Activated CD4-positive, alpha-beta T cell treated with anti-CD3 and anti-CD28 coated beads, Interleukin-2, amount 50 U/mL, for 1 hour (primary cell): ENCODE results near the gene DHRS12.
A peak's percentile ranks its signal among the peaks of the same experiment; 100 is the strongest.

Source experiments
- DNase-seq: peaks from one replicate; pipeline ENCODE4 v3.0.0-alpha.2; 2020

Gene DHRS12

DNA sequence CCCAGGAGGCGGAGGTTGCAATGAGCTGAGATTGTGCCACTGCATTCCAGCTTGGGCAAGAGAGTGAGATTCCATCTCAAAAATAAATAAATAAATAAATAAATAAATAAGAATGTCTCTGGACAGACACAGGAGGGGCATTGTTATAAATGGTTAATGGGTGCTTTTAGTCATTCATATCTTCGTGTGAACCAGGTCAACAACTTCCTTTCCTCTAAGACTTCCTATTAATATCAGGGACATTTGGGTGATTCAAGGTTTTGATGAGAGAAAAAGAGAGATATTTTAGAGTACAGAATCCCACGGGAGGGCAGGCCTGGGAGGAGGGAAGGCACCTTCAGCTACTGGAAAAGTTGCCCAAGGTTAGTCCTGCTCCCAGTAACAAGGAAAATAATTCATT, 23.9 kb downstream of the DHRS12 start:
- no peak for DNase-seq

GRCh38 chr13:51778392-51778791, 25.6 kb downstream of the DHRS12 start:
- DNase-seq: no peak

DNA sequence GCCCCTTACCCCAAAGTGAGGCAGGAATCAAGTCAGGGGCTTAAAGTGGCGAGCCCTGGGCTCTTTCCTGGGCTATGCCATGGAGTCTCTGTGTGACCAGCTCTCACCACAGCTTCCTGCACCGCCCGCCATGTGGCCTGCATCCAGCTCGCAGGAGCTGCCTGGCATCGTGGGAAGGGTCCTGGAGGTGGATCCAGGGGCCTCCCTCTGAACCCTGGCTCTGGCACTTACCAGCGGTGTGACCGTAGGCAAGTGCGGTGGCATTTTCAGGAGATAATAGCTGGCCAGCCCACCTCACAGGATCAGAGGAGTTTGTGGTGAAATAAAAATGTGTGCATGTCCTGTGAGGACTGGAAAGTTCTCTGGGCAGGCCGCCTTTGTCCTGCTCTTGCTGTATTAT, 26.0 kb downstream of the DHRS12 start:
- DNase-seq: no peak

GRCh38 chr13:51776179-51776578, 27.8 kb downstream of the DHRS12 start:
- DNase-seq: no peak

DNA sequence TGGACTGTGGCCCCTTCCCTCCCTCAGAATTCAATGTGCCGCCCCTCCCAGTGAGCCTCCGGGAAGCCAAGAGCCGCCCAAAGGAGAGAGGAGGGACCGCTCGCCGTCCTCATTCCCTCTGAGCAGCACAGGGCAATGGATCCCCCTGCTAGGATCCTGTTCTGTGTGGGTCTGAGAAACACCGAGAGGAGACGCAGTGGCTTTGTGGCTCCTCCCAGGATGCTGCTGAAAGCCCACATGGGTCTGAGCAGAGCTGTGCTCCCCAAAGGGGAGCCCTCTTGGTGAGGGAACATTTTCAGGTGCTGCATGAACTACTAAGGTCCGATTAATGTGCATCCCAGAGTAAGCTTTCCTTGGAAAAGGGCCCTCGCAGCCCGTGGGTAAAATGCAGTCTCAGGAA, 30.4 kb downstream of the DHRS12 start:
- DNase-seq: no peak

- no peak for DNase-seq
These were observed 31.2 kb downstream of the DHRS12 start for GRCh38 chr13:51772781-51773180.

DNA sequence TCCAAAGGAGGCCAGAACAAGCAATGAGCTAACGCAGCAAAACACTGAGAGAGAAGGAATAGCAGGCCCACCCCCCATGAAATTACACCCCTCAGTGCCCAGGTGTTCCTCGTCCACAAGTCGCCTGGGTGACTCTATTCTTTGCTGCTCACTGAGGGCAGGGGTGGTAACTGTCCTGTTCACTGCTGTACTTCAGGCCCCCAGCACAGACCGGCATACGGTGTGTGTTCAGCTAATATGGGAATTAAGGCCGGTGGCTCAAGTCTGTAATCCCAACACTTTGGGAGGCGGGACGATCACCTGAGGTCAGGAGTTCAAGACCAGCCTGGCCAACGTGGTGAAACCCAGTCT, 31.9 kb downstream of the DHRS12 start:
- no peak for DNase-seq

- DNase-seq: no peak
These were observed 32.4 kb downstream of the DHRS12 start for GRCh38 chr13:51771418-51772104.

- no peak for DNase-seq
These were observed 33.1 kb downstream of the DHRS12 start for GRCh38 chr13:51770681-51771417.

DNA sequence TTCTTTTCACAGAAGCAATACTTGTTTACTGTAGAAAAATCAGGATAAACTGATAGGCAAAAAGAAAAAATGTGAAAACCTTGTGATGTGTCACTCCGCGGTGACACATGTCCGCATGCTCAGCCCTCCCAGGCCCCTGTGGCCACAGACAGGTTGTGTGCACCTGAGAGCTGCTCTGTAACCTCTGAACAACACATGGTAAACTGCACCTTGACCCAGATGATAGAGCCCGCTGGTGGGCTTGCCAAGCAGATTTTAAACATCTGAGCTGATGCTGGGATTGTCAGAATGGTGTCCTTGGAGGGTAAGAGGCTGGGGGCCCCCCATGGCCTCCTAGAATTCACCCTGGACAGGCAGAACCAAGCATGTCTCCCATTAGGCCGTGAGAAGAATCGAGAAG, 33.8 kb downstream of the DHRS12 start:
- no peak for DNase-seq

DNA sequence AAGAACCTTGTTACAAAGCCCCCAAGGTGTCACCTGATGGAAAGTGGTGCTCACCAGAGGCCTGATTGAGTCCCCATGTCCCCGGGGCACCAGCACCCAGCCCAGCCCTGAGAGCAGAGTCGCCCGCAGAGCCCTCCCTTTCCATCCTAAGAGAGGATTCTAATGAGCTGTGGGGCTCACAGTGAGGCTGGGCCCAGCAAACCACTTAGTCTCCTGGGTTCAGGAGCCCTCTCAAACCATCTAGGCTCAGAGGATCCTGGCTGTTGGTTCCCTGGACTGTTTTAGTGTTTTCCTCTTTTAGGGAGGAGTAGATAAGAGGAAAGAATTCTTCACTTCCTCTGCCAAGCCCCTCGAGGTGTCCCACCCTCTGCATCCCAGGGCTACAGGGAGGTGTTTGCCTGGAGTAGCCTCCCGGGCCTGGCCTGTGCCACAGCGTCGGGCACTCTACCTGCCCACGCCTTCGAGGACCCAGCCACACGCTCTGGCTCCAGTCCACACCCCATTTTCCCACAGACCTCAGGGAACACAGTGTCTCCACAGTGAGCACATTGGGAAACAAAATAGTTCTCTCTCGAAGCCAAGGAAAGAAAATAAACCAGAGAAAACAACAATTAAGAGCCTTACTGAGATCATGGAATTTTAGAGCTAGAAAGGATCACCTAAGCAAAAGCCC, 34.4 kb downstream of the DHRS12 start:
- DNase-seq: no peak

DNA sequence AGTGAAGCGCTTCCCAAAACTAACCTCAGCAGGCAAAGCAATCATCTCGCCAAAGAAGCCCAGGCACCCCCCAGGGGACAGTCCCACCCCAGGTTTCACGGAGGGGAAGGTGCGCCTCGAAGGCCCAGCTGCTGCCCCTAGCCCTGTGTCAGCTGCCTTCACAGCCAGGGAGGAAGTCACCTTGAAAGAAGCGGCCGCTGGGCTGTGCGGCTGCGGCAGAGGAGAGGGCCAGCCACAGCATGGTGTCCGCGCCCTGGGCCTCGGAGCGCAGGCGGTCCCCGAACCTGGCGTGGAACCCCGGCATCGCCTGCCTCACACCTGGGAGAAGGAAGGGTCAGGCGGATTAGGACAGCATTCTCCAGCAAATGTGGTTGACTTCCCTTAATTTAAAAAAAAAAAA, 35.0 kb downstream of the DHRS12 start:
- no peak for DNase-seq

GRCh38 chr13:51768378-51768921, 35.5 kb downstream of the DHRS12 start:
- no peak for DNase-seq

DNA sequence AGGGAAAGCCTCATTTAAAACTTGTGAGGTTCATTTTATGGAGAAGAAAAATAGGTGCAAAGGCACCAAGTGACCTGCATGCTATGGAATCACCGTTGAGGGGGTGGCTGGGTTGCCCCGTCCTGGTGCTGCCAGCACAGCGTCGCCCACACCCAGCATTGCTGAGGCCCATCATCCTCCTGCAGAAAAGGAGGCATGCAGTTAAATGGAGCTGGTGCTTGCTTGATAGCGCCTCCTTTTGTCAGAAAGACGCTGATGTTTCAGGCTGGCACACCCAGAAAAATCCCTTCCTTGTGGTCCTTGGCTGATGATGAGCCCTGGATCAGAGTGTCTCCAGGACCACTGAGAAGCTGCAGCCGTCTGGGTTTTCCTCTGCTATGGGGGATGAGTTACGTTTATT, 36.9 kb downstream of the DHRS12 start:
- DNase-seq: no peak

- no peak for DNase-seq
These were observed 38.8 kb downstream of the DHRS12 start for GRCh38 chr13:51765142-51765515.

DNA sequence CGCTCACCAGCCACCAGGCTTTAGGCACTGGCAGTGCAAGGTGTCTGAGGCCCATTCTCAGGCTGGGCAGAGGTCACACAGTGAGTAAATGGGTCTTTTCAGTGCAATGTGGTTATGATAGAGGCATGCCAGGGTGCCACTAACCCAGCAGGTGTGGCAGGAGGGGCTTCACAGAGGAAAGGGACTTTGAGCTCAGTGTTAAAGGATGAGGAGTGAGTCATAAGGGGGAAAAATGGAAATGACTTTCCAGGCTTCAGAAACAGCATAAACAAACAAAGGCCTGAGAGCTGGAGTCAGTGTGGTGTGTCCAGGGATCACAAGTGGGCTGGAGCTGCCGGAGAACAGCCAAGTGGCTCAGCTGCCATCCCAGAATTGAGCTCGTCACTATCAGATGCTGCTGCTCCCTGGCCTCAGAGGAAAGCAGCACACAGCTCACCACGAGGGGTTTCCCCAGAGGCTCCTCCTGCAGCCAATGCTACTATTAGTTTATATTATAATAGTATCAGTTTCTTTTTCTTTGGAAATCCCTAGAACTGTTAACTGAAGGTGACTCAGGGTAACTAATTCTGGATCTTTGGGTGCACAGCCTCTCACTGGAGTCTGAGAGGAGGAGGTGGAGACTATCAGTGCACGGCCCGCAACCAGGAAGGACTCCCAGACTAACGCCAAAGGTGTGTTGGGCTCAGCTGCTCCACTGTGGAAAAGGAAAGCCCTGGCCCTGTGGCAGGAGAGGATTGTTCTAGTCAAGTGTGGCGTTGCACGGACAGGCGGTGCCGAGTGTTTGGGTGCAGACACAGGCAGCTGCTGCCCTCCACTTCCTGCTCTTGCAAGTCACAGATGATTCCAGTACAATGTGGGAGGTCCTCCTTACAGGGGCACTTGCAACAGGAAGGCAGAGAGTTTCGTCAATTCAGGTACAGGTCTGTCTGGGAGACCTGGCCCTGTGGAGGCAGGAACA, 39.5 kb downstream of the DHRS12 start:
- DNase-seq: peak; percentile 45

DNA sequence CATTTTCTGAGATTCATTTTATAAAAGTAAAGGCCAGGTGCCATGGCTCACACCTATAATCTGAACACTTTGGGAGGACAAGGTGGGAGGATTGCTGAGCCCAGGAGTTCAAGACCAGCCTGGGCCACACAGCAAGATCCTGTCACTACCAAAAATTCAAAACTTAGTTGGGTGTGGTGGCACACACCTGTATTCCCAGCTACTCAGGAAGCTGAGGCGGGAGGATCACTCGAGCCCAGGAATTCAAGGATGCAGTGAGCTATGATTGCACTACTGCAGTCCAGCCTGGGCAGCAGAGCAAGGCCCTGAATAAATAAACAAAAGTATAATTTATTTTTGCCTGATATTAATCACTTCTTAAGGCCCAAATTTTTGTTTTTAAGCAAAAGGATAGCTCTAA, 40.5 kb downstream of the DHRS12 start:
- no peak for DNase-seq

DNA sequence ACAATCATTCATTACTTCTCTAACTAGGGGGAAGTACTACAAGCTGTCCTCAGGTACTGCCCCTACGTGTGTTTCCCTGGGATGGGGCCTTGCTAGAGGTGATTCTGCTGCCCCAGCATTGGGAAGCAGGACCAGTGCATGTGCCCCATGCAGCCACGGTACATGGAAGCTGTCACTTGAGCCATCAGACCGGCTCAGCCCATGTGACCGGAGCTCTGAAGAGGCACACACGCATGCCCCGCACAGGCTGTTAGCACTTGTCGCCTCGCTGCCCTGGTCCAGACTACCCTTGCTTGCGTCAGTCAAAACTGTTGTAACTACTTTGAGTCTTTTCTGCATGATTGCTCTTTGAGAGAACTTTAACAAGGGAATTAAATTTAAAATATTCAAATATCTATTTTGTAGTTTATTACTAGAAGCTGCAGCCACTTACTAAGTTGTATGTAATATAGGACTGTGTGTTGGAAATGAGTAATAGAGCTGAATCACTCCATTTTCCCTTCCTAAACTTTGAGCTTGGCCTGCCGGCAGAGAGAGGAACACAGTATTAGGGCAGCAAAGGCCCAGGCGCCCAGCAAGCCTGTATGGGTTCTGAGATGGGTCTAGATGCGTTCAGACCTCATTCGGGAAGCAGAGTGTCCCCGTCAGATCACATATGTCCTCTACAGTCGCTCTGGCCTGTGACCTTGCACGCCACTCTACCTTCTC, 42.2 kb downstream of the DHRS12 start:
- DNase-seq: no peak

DNA sequence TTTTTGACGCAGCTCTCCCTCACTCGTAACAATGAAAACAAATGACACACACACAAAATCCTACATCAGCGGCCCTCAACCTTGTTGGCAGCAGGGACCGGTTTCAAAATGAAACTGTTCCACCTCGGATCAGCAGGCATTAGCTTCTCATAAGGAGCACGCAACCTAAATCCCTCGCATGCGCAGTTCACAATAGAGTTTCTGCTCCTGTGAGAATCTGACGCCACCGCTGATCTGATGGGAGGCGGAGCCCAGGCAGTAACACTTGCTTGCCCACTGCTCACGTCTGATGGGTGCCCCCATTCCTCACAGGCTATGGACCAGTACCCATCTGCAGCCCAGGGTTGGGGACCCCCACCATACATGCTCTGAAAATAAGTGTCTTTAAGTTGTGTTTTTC, 43.4 kb downstream of the DHRS12 start:
- no peak for DNase-seq

DNA sequence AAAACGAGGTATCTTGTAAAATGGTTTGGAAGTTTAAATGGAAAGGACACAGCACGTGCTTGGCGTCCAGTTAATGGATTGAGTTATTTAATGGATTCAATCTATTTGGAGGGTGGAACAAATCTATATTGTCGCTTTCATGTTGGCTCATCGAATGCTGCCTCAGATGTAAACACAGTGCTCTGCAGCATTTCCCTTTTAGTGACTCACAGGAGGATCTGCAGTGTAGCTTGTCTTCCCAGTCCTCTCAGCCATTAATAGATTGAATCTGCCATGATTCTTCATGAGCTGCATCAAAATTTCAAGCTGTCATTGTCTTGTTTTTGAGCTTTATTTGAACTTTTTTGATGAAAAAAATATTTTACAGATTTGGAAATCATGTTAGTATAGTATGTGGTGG, 44.7 kb downstream of the DHRS12 start:
- DNase-seq: no peak

GRCh38 chr13:51758691-51759090, 45.3 kb downstream of the DHRS12 start:
- DNase-seq: no peak

GRCh38 chr13:51756651-51757050, 47.3 kb downstream of the DHRS12 start:
- no peak for DNase-seq
